Neural progenitor cell (in vitro differentiated cells): ENCODE measurements around the gene FAM98C.

Experiments
- EZH2phosphoT487 ChIP-seq: fragments of 200-600 bp; sonication (generic); IDR thresholded peaks from 2 replicates; pipeline ENCODE4 v1.6.1; 2017; ENCODE audit warnings: antibody characterized with exemption
- TF ChIP-seq, protein P1 (sequence below): fragments of 200-600 bp; sonication (generic); IDR thresholded peaks from 2 replicates; pipeline ENCODE4 v1.5.1; 2017; ENCODE audit warnings: antibody characterized with exemption, mild to moderate bottlenecking

DNA sequence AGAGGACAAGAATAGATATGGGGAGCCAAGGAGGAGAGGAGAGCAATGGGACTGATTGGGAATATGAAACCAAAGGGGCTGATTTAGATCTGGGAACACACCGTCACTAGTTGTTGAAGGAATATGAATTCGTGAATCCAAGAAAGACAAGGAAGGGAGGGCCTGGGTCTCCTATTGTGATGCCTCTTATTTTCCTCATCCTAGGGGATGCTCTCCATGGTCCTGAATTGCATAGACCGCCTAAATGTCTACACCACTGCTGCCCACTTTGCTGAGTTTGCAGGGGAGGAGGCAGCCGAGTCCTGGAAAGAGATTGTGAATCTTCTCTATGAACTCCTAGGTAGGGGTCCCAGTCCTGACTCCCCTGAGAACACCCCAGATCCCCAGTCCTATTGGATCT lies 52.1 kb downstream of the FAM98C start:
- TF ChIP-seq, protein P1, sequence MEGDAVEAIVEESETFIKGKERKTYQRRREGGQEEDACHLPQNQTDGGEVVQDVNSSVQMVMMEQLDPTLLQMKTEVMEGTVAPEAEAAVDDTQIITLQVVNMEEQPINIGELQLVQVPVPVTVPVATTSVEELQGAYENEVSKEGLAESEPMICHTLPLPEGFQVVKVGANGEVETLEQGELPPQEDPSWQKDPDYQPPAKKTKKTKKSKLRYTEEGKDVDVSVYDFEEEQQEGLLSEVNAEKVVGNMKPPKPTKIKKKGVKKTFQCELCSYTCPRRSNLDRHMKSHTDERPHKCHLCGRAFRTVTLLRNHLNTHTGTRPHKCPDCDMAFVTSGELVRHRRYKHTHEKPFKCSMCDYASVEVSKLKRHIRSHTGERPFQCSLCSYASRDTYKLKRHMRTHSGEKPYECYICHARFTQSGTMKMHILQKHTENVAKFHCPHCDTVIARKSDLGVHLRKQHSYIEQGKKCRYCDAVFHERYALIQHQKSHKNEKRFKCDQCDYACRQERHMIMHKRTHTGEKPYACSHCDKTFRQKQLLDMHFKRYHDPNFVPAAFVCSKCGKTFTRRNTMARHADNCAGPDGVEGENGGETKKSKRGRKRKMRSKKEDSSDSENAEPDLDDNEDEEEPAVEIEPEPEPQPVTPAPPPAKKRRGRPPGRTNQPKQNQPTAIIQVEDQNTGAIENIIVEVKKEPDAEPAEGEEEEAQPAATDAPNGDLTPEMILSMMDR = no peak
- TF ChIP-seq EZH2phosphoT487 = no peak
